Keratinocyte (primary cell): ENCODE measurements around the gene BTLA. TPM values are rescaled to one million over a fixed set of nuclear protein-coding genes. Genes with fewer than 3 reads are reported as not detected.
"Not testable (repeated sequence)": the region's sequence is repeated elsewhere in the genome, so short reads cannot be mapped to it uniquely, and the experiment has no call there.

ENCODE experiments used
- DNase-seq: peaks from one replicate; pipeline ENCODE4 v3.0.0-alpha.2; 2011; ENCODE audit warnings: low read depth, missing footprints, low spot score
- FAIRE-seq: peaks from 2 replicates; lab custom pipeline; 2011; peaks lifted over from hg19 to GRCh38; lab: Jason Lieb, UNC
- H2AFZ ChIP-seq: 2 replicates; pipeline ENCODE4 v1.6.0; 2012; ENCODE audit warnings: low read length, control low read depth, inconsistent platforms; ENCODE audit not compliant: control insufficient read depth
- H3K27ac ChIP-seq: 2 replicates; pipeline ENCODE4 v1.5.1; 2011; ENCODE audit warnings: low read length; ENCODE audit not compliant: control insufficient read depth, insufficient read depth
- H3K27me3 ChIP-seq: 3 replicates; pipeline ENCODE4 v1.6.0; 2011; ENCODE audit warnings: low read length; ENCODE audit not compliant: control insufficient read depth, insufficient read depth; ENCODE audit errors: extremely low read depth
- H3K36me3 ChIP-seq, 2 experiments: 2 replicates in 1 of 2; 3 replicates in 1 of 2; pipeline ENCODE4 v1.5.1; 2011; ENCODE audit warnings: low read length in 2 of 2, mild to moderate bottlenecking in 1 of 2; ENCODE audit not compliant: control insufficient read depth in 2 of 2, insufficient read depth in 2 of 2; ENCODE audit errors: extremely low read depth in 1 of 2
- H3K4me1 ChIP-seq: 3 replicates; pipeline ENCODE4 v1.5.1; 2011; ENCODE audit warnings: low read length; ENCODE audit not compliant: control insufficient read depth, insufficient read depth; ENCODE audit errors: extremely low read depth
- H3K4me2 ChIP-seq: 3 replicates; pipeline ENCODE4 v1.6.0; 2011; ENCODE audit warnings: low read depth, low read length; ENCODE audit not compliant: control insufficient read depth, insufficient read depth; ENCODE audit errors: extremely low read depth
- H3K4me3 ChIP-seq, 3 experiments: fragments of 200-600 bp in 1 of 3; sonication (generic) in 1 of 3; 2 replicates in 2 of 3; 3 replicates in 1 of 3; pipeline ENCODE4 v1.5.1; 2011 to 2016; ENCODE audit warnings: low read length in 3 of 3, mild to moderate bottlenecking in 3 of 3, control low read depth in 2 of 3, inconsistent platforms in 1 of 3, low read depth in 1 of 3, mixed read lengths in 1 of 3, mixed run types in 1 of 3, moderate library complexity in 1 of 3; ENCODE audit not compliant: control insufficient read depth in 2 of 3, insufficient read depth in 2 of 3; ENCODE audit errors: extremely low read depth in 1 of 3
- H3K79me2 ChIP-seq: 2 replicates; pipeline ENCODE4 v1.6.0; 2012; ENCODE audit warnings: low read length; ENCODE audit not compliant: control insufficient read depth, insufficient read depth
- H3K9ac ChIP-seq: 3 replicates; pipeline ENCODE4 v1.6.0; 2011; ENCODE audit warnings: low read length; ENCODE audit not compliant: control insufficient read depth, insufficient read depth; ENCODE audit errors: extremely low read depth
- H3K9me1 ChIP-seq: 3 replicates; pipeline ENCODE4 v1.6.0; 2011; ENCODE audit warnings: low read length; ENCODE audit not compliant: control insufficient read depth, insufficient read depth; ENCODE audit errors: extremely low read depth
- H3K9me3 ChIP-seq: 2 replicates; pipeline ENCODE4 v1.5.1; 2012; ENCODE audit warnings: low read depth, low read length; ENCODE audit not compliant: control insufficient read depth
- H4K20me1 ChIP-seq: 3 replicates; pipeline ENCODE4 v1.6.0; 2011; ENCODE audit warnings: low read length; ENCODE audit not compliant: control insufficient read depth, insufficient read depth; ENCODE audit errors: extremely low read depth
- CTCF ChIP-seq, 3 experiments: IDR thresholded peaks in 1 of 3; conservative IDR thresholded peaks in 1 of 3; optimal IDR thresholded peaks in 1 of 3; 2 replicates in 2 of 3; 3 replicates in 1 of 3; pipeline versions ENCODE3 to v1.5.1; 2011; ENCODE audit warnings: low read length in 3 of 3, mild to moderate bottlenecking in 3 of 3, moderate library complexity in 2 of 3, control low read depth in 1 of 3, inconsistent platforms in 1 of 3; ENCODE audit not compliant: insufficient read depth in 2 of 3; ENCODE audit errors: extremely low read depth in 1 of 3
- EZH2 ChIP-seq: IDR thresholded peaks from one replicate; pipeline ENCODE4 v1.6.1; 2012; ENCODE audit warnings: inconsistent platforms, mild to moderate bottlenecking, low read length, moderate library complexity
- dilution Hi-C: fragments of 300-500 bp; cut with MboI; formaldehyde crosslinking; loops from one replicate; pipeline ENCODE4 v1.7.0; 2020; ENCODE audit warnings: low sequenced_read_pairs; ENCODE audit not compliant: extremely low pct_ligation_motif_present
- polyA plus RNA-seq, 5 experiments: library from polyadenylated mRNA; depleted of rRNA in 3 of 5; stranded (reverse) in 3 of 5; stranded (forward) in 1 of 5; unstranded in 1 of 5; fragments of >200 nt; gene quantifications; 1 replicate in 1 of 5; 2 replicates in 3 of 5; 3 replicates in 1 of 5; pipeline versions ENCODE4 v1.2.1 to v1.2.3, GENCODE V29; 2011 to 2012; ENCODE audit warnings: missing spikeins in 2 of 5, low read depth in 1 of 5, low replicate concordance in 1 of 5

BTLA gene
- polyA plus RNA-seq, 1 donor (not counting 4 experiments of a cell fraction or from before 2014, with no cell fraction given) = 0.08 TPM

GRCh38 chr3:112464264-112464663 lies 35.0 kb downstream of the BTLA start:
- no peak overlapping the region for H3K4me3 ChIP-seq
- no peak for TF ChIP-seq CTCF (optimal IDR thresholded peaks at IDR 0.05 in 1 of 3, IDR thresholded peaks at IDR 0.05 in 1 of 3, conservative IDR thresholded peaks at IDR 0.05 in 1 of 3; ENCODE audit: extremely low read depth in 1 of 3, insufficient read depth in 2 of 3, low read length in 3 of 3)
- no peak for TF ChIP-seq EZH2
- no peaks in the 10 kb centered on the region for H3K36me3 ChIP-seq
- H3K4me2 ChIP-seq = no peak overlapping the region
- no peaks in the 10 kb centered on the region for H3K9me3 ChIP-seq
- H4K20me1 ChIP-seq = no peaks in the 10 kb centered on the region
- H3K27ac ChIP-seq = no peak overlapping the region
- FAIRE-seq (no peak), DNase-seq (no peak)
- H3K27me3 ChIP-seq = no peaks in the 10 kb centered on the region
- dilution Hi-C loops = no loop called here
- H3K79me2 ChIP-seq = no peaks in the 10 kb centered on the region
- no peak overlapping the region for H2AFZ ChIP-seq
- H3K9ac ChIP-seq = no peak overlapping the region
- no peaks in the 10 kb centered on the region for H3K9me1 ChIP-seq
- no peaks in the 10 kb centered on the region for H3K4me1 ChIP-seq

- Histone ChIP-seq H3K36me3 (no peaks in the 10 kb centered on the region), H4K20me1 (no peaks in the 10 kb centered on the region), H3K27ac (no peak overlapping the region), H2AFZ (no peak overlapping the region), H3K79me2 (no peaks in the 10 kb centered on the region), H3K4me3 (no peak overlapping the region), H3K27me3 (no peaks in the 10 kb centered on the region), H3K9ac (no peak overlapping the region), H3K4me2 (no peak overlapping the region), H3K9me1 (no peaks in the 10 kb centered on the region), H3K9me3 (no peaks in the 10 kb centered on the region), H3K4me1 (no peaks in the 10 kb centered on the region)
- DNase-seq (no peak), FAIRE-seq (no peak)
- dilution Hi-C loops = no loop called here
- TF ChIP-seq EZH2 = no peak
- TF ChIP-seq CTCF (optimal IDR thresholded peaks at IDR 0.05 in 1 of 3, IDR thresholded peaks at IDR 0.05 in 1 of 3, conservative IDR thresholded peaks at IDR 0.05 in 1 of 3; ENCODE audit: extremely low read depth in 1 of 3, insufficient read depth in 2 of 3, low read length in 3 of 3) = no peak
Observed at GRCh38 chr3:112463250-112463649, 36.0 kb downstream of the BTLA start.

GRCh38 chr3:112461787-112462186 lies 37.5 kb downstream of the BTLA start:
- H3K9ac ChIP-seq, H3K4me2 ChIP-seq, H3K4me3 ChIP-seq, H3K27ac ChIP-seq, DNase-seq, H3K9me3 ChIP-seq, H3K27me3 ChIP-seq, H3K79me2 ChIP-seq, dilution Hi-C loops, H2AFZ ChIP-seq, H4K20me1 ChIP-seq, H3K9me1 ChIP-seq, FAIRE-seq, H3K4me1 ChIP-seq, H3K36me3 ChIP-seq: not testable (repeated sequence)
